HEK293 (cell line): ENCODE measurements around the gene DEUP1.

Source experiments
- CTCF ChIA-PET: fragments of 350-600 bp; formaldehyde crosslinking; extraction: SDS; loops from one replicate; lab custom pipeline; 2021; ENCODE audit warnings: antibody characterized with exemption; lab: Yijun Ruan, JAX
- POLR2A ChIA-PET: fragments of 300-600 bp; formaldehyde crosslinking; extraction: SDS; loops from one replicate; lab custom pipeline; 2020; ENCODE audit warnings: antibody characterized with exemption, inconsistent platforms; lab: Yijun Ruan, JAX
- H3K27ac ChIP-seq: fragments of 200-500 bp; sonication (Bioruptor generic); 2 replicates; pipeline ENCODE4 v1.5.1; 2014; ENCODE audit warnings: low read depth, low read length, control low read depth, inconsistent platforms; ENCODE audit errors: extremely low read depth
- H3K36me3 ChIP-seq, 2 experiments: fragments of 200-500 bp in 1 of 2; sonication (Bioruptor generic) in 1 of 2; 1 replicate in 1 of 2; 2 replicates in 1 of 2; pipeline ENCODE4 v1.5.1; 2014 to 2017; ENCODE audit warnings: inconsistent platforms in 2 of 2, low read length in 2 of 2; ENCODE audit not compliant: control insufficient read depth in 2 of 2, insufficient read depth in 1 of 2
- H3K4me1 ChIP-seq: fragments of 200-500 bp; sonication (Bioruptor generic); 2 replicates; pipeline ENCODE4 v1.5.1; 2014; ENCODE audit warnings: mild to moderate bottlenecking, low read length, inconsistent platforms; ENCODE audit not compliant: control insufficient read depth, insufficient read depth
- H3K4me3 ChIP-seq: 2 replicates; pipeline ENCODE4 v1.5.1; 2011; ENCODE audit warnings: low read depth, mild to moderate bottlenecking, control low read depth, low read length, moderate library complexity
- H3K9me3 ChIP-seq: fragments of 200-500 bp; sonication (Bioruptor generic); 2 replicates; pipeline ENCODE4 v1.5.1; 2014; ENCODE audit warnings: low read depth, low read length, inconsistent platforms; ENCODE audit not compliant: control insufficient read depth, insufficient read depth
- BCL11B ChIP-seq: fragments of 450-650 bp; formaldehyde crosslinking; IDR thresholded peaks from 2 replicates; pipeline ENCODE4 v1.5.1; 2016; ENCODE audit warnings: low read depth, missing biosample characterization, missing genetic modification characterization
- GLI2 ChIP-seq: fragments of 450-650 bp; formaldehyde crosslinking; IDR thresholded peaks from 2 replicates; pipeline ENCODE4; 2017; ENCODE audit warnings: missing biosample characterization, missing genetic modification characterization, low read depth, borderline replicate concordance
- KLF1 ChIP-seq: fragments of 450-650 bp; formaldehyde crosslinking; IDR thresholded peaks from 2 replicates; pipeline ENCODE4 v1.5.1; 2016; ENCODE audit warnings: missing biosample characterization, missing genetic modification characterization
- KLF9 ChIP-seq: fragments of 450-650 bp; formaldehyde crosslinking; IDR thresholded peaks from 2 replicates; pipeline ENCODE4 v1.5.1; 2016; ENCODE audit warnings: missing biosample characterization, missing genetic modification characterization, low read depth
- OSR2 ChIP-seq: fragments of 450-650 bp; formaldehyde crosslinking; IDR thresholded peaks from 2 replicates; pipeline ENCODE4 v1.5.1; 2016; ENCODE audit warnings: missing biosample characterization, missing genetic modification characterization
- TCF7L2 ChIP-seq: IDR thresholded peaks from 2 replicates; pipeline ENCODE4 v1.6.1; 2011; ENCODE audit warnings: low read depth, mild to moderate bottlenecking, inconsistent platforms, low read length, moderate library complexity, borderline replicate concordance
- ZBTB7A ChIP-seq: fragments of 450-650 bp; formaldehyde crosslinking; IDR thresholded peaks from 2 replicates; pipeline ENCODE4 v1.5.1; 2016; ENCODE audit warnings: low read depth, missing biosample characterization, missing genetic modification characterization
- ZNF114 ChIP-seq: fragments of 450-650 bp; formaldehyde crosslinking; IDR thresholded peaks from 2 replicates; pipeline ENCODE4 v1.5.0; 2017; ENCODE audit warnings: missing biosample characterization, missing genetic modification characterization
- ZNF221 ChIP-seq: fragments of 450-650 bp; formaldehyde crosslinking; IDR thresholded peaks from 2 replicates; pipeline ENCODE4 v1.5.1; 2017; ENCODE audit warnings: missing biosample characterization, missing genetic modification characterization, borderline replicate concordance
- ZNF223 ChIP-seq: fragments of 450-650 bp; formaldehyde crosslinking; IDR thresholded peaks from 2 replicates; pipeline ENCODE4 v1.5.1; 2016; ENCODE audit warnings: missing biosample characterization, missing genetic modification characterization
- ZNF248 ChIP-seq: fragments of 450-650 bp; formaldehyde crosslinking; IDR thresholded peaks from 2 replicates; pipeline ENCODE4 v1.5.1; 2017; ENCODE audit warnings: missing biosample characterization, missing genetic modification characterization
- ZNF354C ChIP-seq: fragments of 450-650 bp; formaldehyde crosslinking; IDR thresholded peaks from 2 replicates; pipeline ENCODE4 v1.5.1; 2016; ENCODE audit warnings: missing biosample characterization, missing genetic modification characterization, low read depth, borderline replicate concordance
- ZNF518A ChIP-seq: fragments of 450-650 bp; formaldehyde crosslinking; conservative IDR thresholded peaks from 2 replicates; pipeline ENCODE4 v1.5.1; 2016; ENCODE audit warnings: low read depth, missing biosample characterization, missing genetic modification characterization
- ZNF530 ChIP-seq: fragments of 450-650 bp; formaldehyde crosslinking; IDR thresholded peaks from 2 replicates; pipeline ENCODE4 v1.5.1; 2016; ENCODE audit warnings: low read depth, missing biosample characterization, missing genetic modification characterization
- ZNF548 ChIP-seq: fragments of 450-650 bp; formaldehyde crosslinking; IDR thresholded peaks from 2 replicates; pipeline ENCODE4 v1.5.1; 2016; ENCODE audit warnings: missing biosample characterization, missing genetic modification characterization
- ZNF560 ChIP-seq: fragments of 450-650 bp; formaldehyde crosslinking; IDR thresholded peaks from 2 replicates; pipeline ENCODE4 v1.5.1; 2017; ENCODE audit warnings: missing biosample characterization, missing genetic modification characterization, borderline replicate concordance
- ZNF571 ChIP-seq: fragments of 450-650 bp; formaldehyde crosslinking; IDR thresholded peaks from 2 replicates; pipeline ENCODE4 v1.5.0; 2017; ENCODE audit warnings: missing biosample characterization, missing genetic modification characterization
- ZNF596 ChIP-seq: fragments of 450-650 bp; IDR thresholded peaks from 2 replicates; pipeline ENCODE4 v1.5.0; 2018; ENCODE audit warnings: missing biosample characterization, mild to moderate bottlenecking, missing genetic modification characterization, moderate library complexity
- ZNF610 ChIP-seq: fragments of 450-650 bp; formaldehyde crosslinking; IDR thresholded peaks from 2 replicates; pipeline ENCODE4 v1.5.1; 2016; ENCODE audit warnings: missing biosample characterization, missing genetic modification characterization, borderline replicate concordance
- ZNF664 ChIP-seq: fragments of 450-650 bp; formaldehyde crosslinking; IDR thresholded peaks from 2 replicates; pipeline ENCODE4 v1.5.1; 2016; ENCODE audit warnings: missing biosample characterization, missing genetic modification characterization
- ZNF701 ChIP-seq: fragments of 450-650 bp; formaldehyde crosslinking; IDR thresholded peaks from 2 replicates; pipeline ENCODE4 v1.5.1; 2016; ENCODE audit warnings: missing biosample characterization, missing genetic modification characterization
- ZNF704 ChIP-seq: fragments of 450-650 bp; formaldehyde crosslinking; IDR thresholded peaks from 2 replicates; pipeline ENCODE4 v1.5.1; 2016; ENCODE audit warnings: missing biosample characterization, missing genetic modification characterization
- ZSCAN18 ChIP-seq: fragments of 450-650 bp; formaldehyde crosslinking; IDR thresholded peaks from 2 replicates; pipeline ENCODE4 v1.5.1; 2016; ENCODE audit warnings: missing biosample characterization, missing genetic modification characterization
- TF ChIP-seq, protein P1 (sequence below): fragments of 450-650 bp; formaldehyde crosslinking; optimal IDR thresholded peaks from 2 replicates; pipeline ENCODE3; 2016; ENCODE audit warnings: missing biosample characterization, mild to moderate bottlenecking, missing genetic modification characterization

DEUP1 gene

DNA sequence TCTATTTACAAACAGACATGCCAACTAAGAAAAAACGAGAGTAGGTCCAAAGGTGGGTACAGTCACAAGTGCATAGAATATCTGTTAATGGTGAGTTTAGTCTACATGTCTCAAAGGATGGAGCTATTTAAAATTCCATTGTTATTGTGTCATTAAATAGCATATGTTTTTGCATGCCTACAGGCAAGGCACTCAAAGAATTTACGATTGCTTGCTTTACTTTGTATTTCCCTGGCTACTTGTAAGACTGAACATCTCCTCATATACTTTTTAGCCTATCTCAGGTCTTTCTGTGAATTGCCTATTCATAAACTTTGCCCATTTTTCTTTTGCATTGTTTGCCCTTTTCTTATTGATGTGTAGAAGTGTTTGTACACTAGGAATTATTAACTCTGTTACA lies 39.7 kb downstream of the DEUP1 start (continued):
- no peak for TF ChIP-seq ZNF354C (tag by site-specific recombination)
- TF ChIP-seq GLI2 (tag by site-specific recombination) = no peak
- TF ChIP-seq ZNF248 (tag by site-specific recombination) = no peak
- no peak for TF ChIP-seq ZNF530 (tag by site-specific recombination)
- TF ChIP-seq, all 188 proteins: peak for 0

DNA sequence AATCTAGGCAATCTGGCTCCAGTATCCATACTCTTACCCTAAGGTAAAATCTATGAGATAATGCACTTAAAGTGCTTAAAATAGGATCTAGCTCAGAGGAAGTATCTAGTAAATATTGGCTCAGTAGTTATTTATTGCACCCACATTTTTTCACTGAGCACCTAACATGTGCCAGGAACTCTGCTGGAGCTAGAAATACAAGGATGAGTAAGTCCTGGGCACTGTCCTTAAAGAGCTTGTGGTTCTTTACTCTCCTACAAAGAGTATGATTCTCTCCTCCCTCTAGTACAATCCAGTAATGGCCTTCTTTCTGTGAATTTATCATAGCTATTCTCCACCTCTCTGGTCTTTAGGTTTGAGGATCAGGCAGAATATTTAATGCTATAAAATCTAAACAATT lies 59.2 kb downstream of the DEUP1 start:
- Histone ChIP-seq H3K4me1 (no peaks in the 10 kb centered on the region), H3K9me3 (no peaks in the 10 kb centered on the region), H3K27ac (no peak overlapping the region), H3K4me3 (no peak overlapping the region), H3K36me3 (no peaks in the 10 kb centered on the region)
- TF ChIP-seq, protein P1, sequence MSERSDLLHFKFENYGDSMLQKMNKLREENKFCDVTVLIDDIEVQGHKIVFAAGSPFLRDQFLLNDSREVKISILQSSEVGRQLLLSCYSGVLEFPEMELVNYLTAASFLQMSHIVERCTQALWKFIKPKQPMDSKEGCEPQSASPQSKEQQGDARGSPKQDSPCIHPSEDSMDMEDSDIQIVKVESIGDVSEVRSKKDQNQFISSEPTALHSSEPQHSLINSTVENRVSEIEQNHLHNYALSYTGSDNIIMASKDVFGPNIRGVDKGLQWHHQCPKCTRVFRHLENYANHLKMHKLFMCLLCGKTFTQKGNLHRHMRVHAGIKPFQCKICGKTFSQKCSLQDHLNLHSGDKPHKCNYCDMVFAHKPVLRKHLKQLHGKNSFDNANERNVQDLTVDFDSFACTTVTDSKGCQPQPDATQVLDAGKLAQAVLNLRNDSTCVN = no peak
- no peak for TF ChIP-seq ZNF596 (tag by site-specific recombination)
- TF ChIP-seq ZNF571 (tag by site-specific recombination) = no peak
- TF ChIP-seq KLF9 (tag by site-specific recombination) = no peak
- TF ChIP-seq BCL11B (tag by site-specific recombination) = no peak
- no peak for TF ChIP-seq ZNF560 (tag by site-specific recombination)
- TF ChIP-seq ZNF704 (tag by site-specific recombination) = no peak
- TF ChIP-seq ZNF701 (tag by site-specific recombination) = no peak
- TF ChIP-seq ZBTB7A (tag by site-specific recombination) = no peak
- TF ChIP-seq OSR2 = no peak
- no peak for TF ChIP-seq ZNF664 (tag by site-specific recombination)
- no peak for TF ChIP-seq TCF7L2
- TF ChIP-seq ZNF518A (tag by site-specific recombination) = no peak
- TF ChIP-seq ZNF114 (tag by site-specific recombination) = no peak
- TF ChIP-seq ZNF223 (tag by site-specific recombination) = no peak
- no peak for TF ChIP-seq ZNF548 (tag by site-specific recombination)
- TF ChIP-seq ZNF221 (tag by site-specific recombination) = no peak
- TF ChIP-seq ZSCAN18 (tag by site-specific recombination) = no peak
- TF ChIP-seq ZNF610 (tag by site-specific recombination) = no peak
- no peak for TF ChIP-seq KLF1 (tag by site-specific recombination)
- ChIA-PET CTCF (interaction anchor here (0.6 to 0.7 kb wide), 2 partner anchors 155 to 1531 kb away, joined by 3 to 4 read pairs; no protein-coding TSS in a partner anchor), POLR2A (no interaction called here)
